T-helper 1 cell treated with Interleukin-12 subunit alpha and Interleukin-12 subunit beta and Interleukin-4 antibody, amounts not matched to agents 30 μg/mL and 1 μg/mL, for 36 hours (primary cell): ENCODE data around the gene SORCS1.

Source experiments
- H3K27ac Mint-ChIP-seq: one replicate; pipeline ENCODE4 v1.8.0; 2021; ENCODE audit warnings: mild to moderate bottlenecking, mixed read lengths
- H3K27me3 Mint-ChIP-seq: one replicate; pipeline ENCODE4 v1.8.0; 2021; ENCODE audit warnings: low read depth, mixed read lengths
- H3K36me3 Mint-ChIP-seq: one replicate; pipeline ENCODE4 v1.8.0; 2021; ENCODE audit warnings: low read depth, mixed read lengths
- H3K4me1 Mint-ChIP-seq: one replicate; pipeline ENCODE4 v1.8.0; 2021; ENCODE audit warnings: low read depth, mixed read lengths
- H3K4me3 Mint-ChIP-seq: one replicate; pipeline ENCODE4 v1.8.0; 2021; ENCODE audit warnings: mild to moderate bottlenecking, moderate library complexity, mixed read lengths
- H3K9me3 Mint-ChIP-seq: one replicate; pipeline ENCODE4 v1.8.0; 2021; ENCODE audit warnings: mixed read lengths

SORCS1 gene

GRCh38 chr10:106971411-106971831, 193.1 kb downstream of the SORCS1 start:
- Mint-ChIP-seq H3K4me3 (no peak overlapping the region), H3K4me1 (no peaks in the 10 kb centered on the region), H3K36me3 (no peaks in the 10 kb centered on the region), H3K27ac (no peak overlapping the region), H3K27me3 (no peaks in the 10 kb centered on the region), H3K9me3 (peaks cover 9% of the 10 kb centered on the region)

- Mint-ChIP-seq H3K9me3 (peaks cover 12% of the 10 kb centered on the region), H3K4me3 (no peak overlapping the region), H3K36me3 (no peaks in the 10 kb centered on the region), H3K27me3 (no peaks in the 10 kb centered on the region), H3K4me1 (no peaks in the 10 kb centered on the region), H3K27ac (no peak overlapping the region)
Measured at GRCh38 chr10:106967452-106967851, 197.1 kb downstream of the SORCS1 start.

GRCh38 chr10:106960812-106961211, 203.7 kb downstream of the SORCS1 start:
- Mint-ChIP-seq H3K4me3 (no peak overlapping the region), H3K4me1 (no peaks in the 10 kb centered on the region), H3K9me3 (peaks cover 5% of the 10 kb centered on the region), H3K27ac (no peak overlapping the region), H3K36me3 (no peaks in the 10 kb centered on the region), H3K27me3 (no peaks in the 10 kb centered on the region)

GRCh38 chr10:106959521-106959920, 205.0 kb downstream of the SORCS1 start:
- H3K9me3 Mint-ChIP-seq = peaks cover 5% of the 10 kb centered on the region
- no peaks in the 10 kb centered on the region for H3K27me3 Mint-ChIP-seq
- H3K4me1 Mint-ChIP-seq = no peaks in the 10 kb centered on the region
- no peak overlapping the region for H3K27ac Mint-ChIP-seq
- no peak overlapping the region for H3K4me3 Mint-ChIP-seq
- H3K36me3 Mint-ChIP-seq = no peaks in the 10 kb centered on the region

- H3K4me1 Mint-ChIP-seq = no peaks in the 10 kb centered on the region
- H3K9me3 Mint-ChIP-seq = peaks cover 5% of the 10 kb centered on the region
Measured at GRCh38 chr10:106958589-106959361, 205.7 kb downstream of the SORCS1 start.

GRCh38 chr10:106957823-106958588, 206.5 kb downstream of the SORCS1 start:
- Mint-ChIP-seq H3K27ac (no peak overlapping the region), H3K4me3 (no peak overlapping the region), H3K36me3 (no peaks in the 10 kb centered on the region), H3K27me3 (no peaks in the 10 kb centered on the region), H3K9me3 (peaks cover 5% of the 10 kb centered on the region), H3K4me1 (no peaks in the 10 kb centered on the region)

More at GRCh38 chr10:106958589-106959361, 205.7 kb downstream of the SORCS1 start:
- Mint-ChIP-seq H3K36me3 (no peaks in the 10 kb centered on the region), H3K27ac (no peak overlapping the region), H3K27me3 (no peaks in the 10 kb centered on the region), H3K4me3 (no peak overlapping the region)

- Mint-ChIP-seq H3K9me3 (no peaks in the 10 kb centered on the region), H3K4me1 (no peaks in the 10 kb centered on the region), H3K27me3 (no peaks in the 10 kb centered on the region), H3K4me3 (no peak overlapping the region), H3K36me3 (no peaks in the 10 kb centered on the region), H3K27ac (no peak overlapping the region)
Measured at GRCh38 chr10:106956216-106956915, 208.1 kb downstream of the SORCS1 start.

GRCh38 chr10:106955133-106955532, 209.4 kb downstream of the SORCS1 start:
- Mint-ChIP-seq H3K27ac (no peak overlapping the region), H3K27me3 (no peaks in the 10 kb centered on the region), H3K9me3 (no peaks in the 10 kb centered on the region), H3K4me1 (no peaks in the 10 kb centered on the region), H3K4me3 (no peak overlapping the region), H3K36me3 (no peaks in the 10 kb centered on the region)

- Mint-ChIP-seq H3K9me3 (no peaks in the 10 kb centered on the region), H3K4me3 (no peak overlapping the region), H3K36me3 (no peaks in the 10 kb centered on the region), H3K27ac (no peak overlapping the region), H3K27me3 (no peaks in the 10 kb centered on the region), H3K4me1 (no peaks in the 10 kb centered on the region)
Measured at GRCh38 chr10:106952033-106952432, 212.5 kb downstream of the SORCS1 start.

GRCh38 chr10:106949680-106950478, 214.6 kb downstream of the SORCS1 start:
- no peaks in the 10 kb centered on the region for H3K27me3 Mint-ChIP-seq
- H3K36me3 Mint-ChIP-seq = no peaks in the 10 kb centered on the region
- no peak overlapping the region for H3K4me3 Mint-ChIP-seq
- H3K27ac Mint-ChIP-seq = no peak overlapping the region
- peaks cover 3% of the 10 kb centered on the region for H3K9me3 Mint-ChIP-seq
- no peaks in the 10 kb centered on the region for H3K4me1 Mint-ChIP-seq

GRCh38 chr10:106947643-106948042, 216.9 kb downstream of the SORCS1 start:
- Mint-ChIP-seq H3K4me3 (no peak overlapping the region), H3K27me3 (no peaks in the 10 kb centered on the region), H3K4me1 (no peaks in the 10 kb centered on the region), H3K36me3 (no peaks in the 10 kb centered on the region), H3K27ac (no peak overlapping the region), H3K9me3 (peaks cover 3% of the 10 kb centered on the region)

GRCh38 chr10:106942035-106942662, 222.4 kb downstream of the SORCS1 start:
- Mint-ChIP-seq H3K27ac (no peak overlapping the region), H3K27me3 (no peaks in the 10 kb centered on the region), H3K9me3 (peaks cover 7% of the 10 kb centered on the region), H3K36me3 (no peaks in the 10 kb centered on the region), H3K4me1 (no peaks in the 10 kb centered on the region), H3K4me3 (no peak overlapping the region)

GRCh38 chr10:106941297-106942034, 223.0 kb downstream of the SORCS1 start:
- Mint-ChIP-seq H3K4me1 (no peaks in the 10 kb centered on the region), H3K27ac (no peak overlapping the region), H3K36me3 (no peaks in the 10 kb centered on the region), H3K4me3 (no peak overlapping the region), H3K27me3 (no peaks in the 10 kb centered on the region), H3K9me3 (peaks cover 4% of the 10 kb centered on the region)
